Superior temporal gyrus (tissue), 1 donor: Measurements from ENCODE around the gene NHERF1.

Source experiments
- DNase-seq: peaks from one replicate; pipeline ENCODE4 v3.0.0-alpha.2; 2016; ENCODE audit errors: extremely low spot score

NHERF1 gene

DNA sequence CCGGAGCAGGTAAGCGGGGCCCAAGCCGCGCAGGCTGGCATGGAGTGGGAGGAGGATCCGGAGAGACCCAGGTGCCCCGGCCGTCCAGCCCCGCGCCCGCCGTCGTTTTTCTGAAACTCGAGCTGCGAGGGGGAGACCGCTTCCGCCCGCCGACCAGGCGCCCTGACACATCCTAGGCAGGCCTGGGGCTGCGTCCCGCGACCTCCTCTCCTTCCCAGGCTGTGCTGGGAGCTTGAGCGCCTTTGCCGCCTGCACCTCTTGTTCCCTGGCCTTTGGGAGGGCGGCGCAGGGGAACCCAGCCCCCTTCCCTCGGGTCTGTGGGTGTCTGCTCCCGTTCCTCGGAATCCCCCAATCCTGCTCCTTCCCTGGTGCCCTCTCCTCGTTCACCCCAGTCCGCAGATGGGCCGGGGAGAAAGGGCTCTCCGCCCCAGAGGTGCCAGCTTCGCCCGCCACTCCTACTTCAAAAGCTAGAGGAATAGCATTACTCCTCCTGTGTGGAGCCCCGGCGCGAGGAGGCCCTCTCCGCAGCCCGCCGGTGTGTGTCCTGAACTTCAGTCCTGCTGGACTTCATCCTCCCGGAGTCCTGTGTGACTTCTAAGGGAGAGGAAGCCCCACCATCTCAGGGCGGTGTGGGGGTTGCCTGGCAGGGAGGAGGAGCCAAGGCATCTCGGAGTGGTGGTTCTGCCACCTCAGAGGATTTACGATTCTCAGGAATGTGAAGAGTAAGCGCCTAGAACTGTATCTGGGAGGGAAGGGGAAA, 1.0 kb downstream of the NHERF1 start:
- DNase-seq, result no peak

DNA sequence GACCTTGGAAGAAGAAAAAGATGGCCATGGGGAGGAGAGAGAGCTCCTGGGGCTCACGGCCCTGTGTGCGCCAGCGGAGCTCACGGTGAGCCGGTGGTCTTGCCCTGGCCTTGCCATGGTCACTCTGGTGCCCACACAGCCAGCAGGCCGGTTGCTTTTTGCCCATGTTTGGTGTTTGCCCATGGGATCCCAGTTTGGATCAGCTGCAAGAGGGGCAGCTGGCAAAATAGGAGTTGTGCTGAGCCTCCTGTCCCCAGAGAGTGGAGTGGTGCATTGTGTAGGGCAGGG, 1.6 kb downstream of the NHERF1 start:
- DNase-seq, result no peak

DNA sequence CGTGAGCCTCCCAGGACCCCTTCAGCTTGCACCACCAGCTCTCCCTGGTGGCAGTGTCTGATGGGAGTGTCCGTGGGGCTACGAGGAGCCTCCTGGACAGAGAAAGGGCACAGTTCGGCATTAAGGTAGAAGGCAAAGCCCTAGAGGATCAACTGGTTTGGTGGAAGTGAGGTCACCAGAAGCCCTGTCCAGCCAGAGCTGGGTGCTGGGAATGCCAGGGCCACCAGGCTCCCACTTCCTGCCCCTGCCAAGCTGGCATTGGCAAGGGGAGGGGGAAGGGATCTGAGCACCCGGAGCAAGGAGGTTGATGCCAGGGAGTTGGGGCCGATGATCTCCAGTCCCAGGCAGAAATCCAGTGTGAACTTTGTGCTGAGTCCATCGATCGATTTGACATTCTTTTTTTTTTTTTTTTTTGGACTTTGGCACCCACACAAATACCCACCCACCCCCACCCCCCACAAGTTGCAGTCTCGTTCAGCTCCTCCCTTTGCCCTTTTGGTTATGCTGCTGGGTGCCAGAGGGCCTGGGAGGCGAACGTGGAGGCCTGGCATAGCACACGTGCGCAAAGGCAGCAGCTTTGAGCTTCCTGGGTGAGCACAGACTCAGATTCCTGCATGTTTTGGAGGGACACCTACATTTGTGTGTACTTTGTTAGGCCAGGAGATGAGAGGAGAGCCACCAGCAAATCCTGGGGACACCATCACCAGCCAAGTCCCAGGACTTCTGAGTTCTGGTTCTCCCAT, 2.1 kb downstream of the NHERF1 start:
- DNase-seq, result peak; percentile 41

DNA sequence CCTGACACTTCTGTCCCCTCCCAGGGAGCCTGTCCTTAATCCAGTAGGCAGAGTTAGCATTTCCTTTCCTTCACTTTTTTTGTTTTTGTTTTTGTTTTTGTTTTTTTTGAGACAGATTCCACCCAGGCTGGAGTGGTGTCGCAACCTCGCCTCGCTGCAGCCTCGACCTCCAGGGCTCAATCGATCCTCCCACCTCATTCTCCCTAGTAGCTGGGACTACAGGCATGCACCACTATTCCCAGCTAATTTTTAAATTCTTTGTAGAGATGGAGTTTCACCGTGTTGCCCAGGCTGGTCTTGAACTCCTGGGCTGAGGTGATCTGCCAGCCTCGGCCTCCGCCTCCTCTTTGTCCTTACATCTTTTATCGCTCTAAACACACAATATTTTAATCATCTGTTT, 4.0 kb downstream of the NHERF1 start:
- DNase-seq, result no peak

DNA sequence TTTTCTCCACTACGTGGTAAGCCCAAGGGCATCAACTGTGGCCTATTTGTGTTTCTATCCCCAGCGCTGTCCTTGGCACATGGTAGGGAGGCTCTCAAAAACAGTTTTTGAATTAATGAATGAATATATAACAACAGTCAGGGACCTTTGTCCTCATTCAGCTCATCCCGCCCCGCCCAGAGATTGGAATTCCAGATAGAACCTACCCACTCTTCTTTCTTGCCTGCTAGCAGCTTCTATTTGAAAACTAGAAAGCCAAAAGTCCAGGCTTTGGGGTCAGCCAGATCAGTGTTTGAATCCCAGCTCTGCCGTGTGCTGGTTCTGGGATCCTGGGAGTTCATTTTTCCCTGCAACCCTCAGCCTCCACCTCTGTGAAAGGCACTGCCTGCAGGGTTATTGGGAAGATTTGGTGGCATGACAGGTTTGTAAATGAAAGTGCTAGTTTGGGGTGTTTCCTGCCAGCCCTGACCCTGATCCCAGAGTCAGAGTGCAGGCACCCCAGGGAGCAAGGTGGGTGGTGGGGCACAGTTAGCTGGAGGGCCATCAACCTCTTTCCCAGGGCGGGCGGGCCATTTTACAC, 4.5 kb downstream of the NHERF1 start:
- no peak for DNase-seq

DNA sequence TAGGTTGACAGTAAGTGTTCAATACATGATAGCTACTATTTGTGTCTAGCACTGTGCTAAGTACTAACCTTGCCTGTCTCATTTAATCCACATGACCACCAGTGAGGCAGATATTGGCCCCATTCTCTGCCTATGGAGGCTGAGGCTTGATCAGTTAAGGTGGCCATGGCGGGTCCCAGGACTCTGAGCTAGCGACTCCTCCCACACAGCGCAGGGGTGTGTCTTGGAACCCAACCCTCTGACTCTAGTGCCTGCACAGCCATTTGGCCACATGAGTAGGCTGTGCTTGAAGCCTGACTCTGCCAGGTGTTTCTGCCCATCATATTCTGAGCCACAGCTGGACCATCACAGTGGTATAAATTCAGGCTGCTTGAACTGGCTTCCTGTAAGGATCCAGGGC, 6.4 kb downstream of the NHERF1 start:
- no peak for DNase-seq

DNA sequence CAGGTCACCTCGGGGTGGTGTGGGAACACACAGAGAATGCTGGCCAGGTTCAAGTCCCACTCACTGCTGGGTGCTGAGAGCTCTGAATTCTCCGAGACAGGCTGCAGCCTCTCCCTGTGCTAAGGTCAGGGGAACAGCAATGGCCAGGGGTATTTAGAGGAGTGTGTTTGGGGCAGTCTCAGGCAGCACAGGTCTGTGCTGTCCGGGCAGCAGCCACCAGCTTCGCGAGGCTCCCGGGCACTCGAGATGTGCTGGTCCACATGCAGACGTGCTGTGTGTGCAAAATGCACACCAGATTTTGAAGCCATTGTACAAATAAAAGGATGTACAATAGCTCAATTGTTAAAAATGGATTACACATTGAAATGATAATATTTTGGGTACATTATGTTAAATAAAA, 7.1 kb downstream of the NHERF1 start:
- no peak for DNase-seq

DNA sequence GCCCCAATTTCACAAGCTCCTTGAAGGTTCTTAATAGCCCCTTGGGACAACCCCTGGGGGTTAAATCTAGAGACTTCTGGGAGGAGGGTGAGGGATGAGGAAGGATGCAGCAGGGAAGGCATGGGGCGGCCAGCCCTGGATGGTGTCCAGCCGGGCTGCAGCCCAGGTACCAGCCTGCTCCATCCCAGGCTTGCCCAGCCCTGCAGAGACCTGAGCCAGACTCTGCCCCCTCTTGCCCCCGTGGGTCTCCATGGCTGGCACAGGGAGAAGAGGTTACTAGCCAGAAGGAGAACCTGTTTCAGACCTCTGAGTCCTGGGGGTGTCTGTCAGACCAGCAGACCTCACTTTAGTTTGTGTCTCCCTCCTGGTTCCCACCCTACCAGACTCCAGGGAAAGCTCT, 8.5 kb downstream of the NHERF1 start:
- no peak for DNase-seq

DNA sequence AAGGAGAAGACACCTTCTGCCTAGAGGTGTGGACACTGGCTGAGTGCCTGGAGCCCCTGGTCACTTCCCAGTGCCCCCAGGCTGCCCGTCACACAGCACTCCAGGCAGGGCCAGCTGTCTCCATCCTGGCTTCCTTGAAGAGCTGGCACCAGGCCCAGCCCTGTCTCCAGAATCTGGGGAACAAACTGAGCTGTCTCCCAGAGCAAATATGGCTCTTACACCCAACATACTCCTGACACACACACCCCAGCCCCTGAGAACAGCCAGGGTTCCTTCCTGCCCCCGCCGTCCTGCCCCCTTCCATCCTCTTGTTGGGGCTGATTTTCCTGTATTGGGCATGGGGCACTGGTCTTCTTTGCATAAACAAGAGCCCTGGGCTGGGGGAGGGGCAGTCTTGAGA, 9.1 kb downstream of the NHERF1 start:
- DNase-seq, result no peak

DNA sequence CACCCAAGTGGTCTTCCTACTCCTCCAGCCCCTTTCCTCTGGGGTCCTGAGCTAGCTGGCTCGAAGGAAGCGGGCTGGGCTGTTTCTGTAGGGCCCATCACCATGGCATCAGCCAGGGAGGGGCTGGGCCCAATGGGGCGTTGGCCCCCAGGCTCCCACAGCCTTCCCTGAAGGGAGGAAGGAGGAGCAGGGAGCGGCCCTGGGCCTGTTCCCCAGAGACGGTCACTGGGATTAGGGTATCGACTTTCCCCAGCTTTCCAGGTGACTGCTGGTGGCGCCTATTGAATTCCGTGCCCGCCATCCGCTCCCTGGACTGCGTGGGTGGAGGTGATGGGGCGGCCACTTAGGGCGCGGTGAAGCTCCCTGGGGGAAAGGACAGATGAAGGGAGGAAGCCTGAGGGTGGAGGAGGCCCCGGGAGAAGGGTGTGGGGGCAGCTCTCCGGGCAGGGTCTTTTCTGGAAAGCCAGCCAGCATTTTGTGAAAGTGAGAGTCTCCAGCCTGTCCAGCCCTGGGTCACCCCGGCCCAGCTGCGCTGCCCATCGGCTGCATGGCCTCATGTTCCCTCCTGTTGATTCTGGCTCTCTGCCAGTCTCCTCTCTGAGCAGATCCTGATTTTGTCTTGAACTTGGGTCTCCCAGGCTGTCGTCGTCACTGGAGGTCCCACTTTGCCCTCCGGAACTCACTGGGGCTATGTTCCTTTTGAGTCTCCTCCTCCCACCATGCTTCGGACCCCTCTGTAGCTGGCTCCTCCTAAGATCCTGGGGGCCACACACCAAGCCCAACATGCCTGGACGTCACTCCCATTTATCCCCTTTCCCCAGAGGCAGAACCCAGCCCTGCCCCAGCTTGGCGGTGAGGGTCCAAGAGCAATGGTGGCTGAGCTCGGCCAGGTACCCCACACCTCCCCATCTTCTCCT, 9.8 kb downstream of the NHERF1 start:
- DNase-seq, result no peak

DNA sequence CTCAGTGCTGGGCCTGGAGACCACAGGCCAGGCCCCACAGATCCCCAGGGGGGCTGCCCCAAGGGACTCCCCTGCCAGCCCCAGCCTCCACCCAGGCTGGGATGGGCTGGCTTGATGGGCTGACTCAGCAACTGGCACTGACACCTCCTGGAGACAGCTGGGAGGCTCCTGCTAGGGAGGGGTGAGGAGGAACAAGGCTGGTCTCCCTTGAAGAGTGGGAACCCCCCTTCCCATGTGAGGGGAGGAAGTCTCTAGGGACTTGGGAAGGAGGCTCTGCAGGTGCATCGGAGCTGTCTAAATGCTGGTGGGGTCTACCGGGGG, 10.4 kb downstream of the NHERF1 start:
- no peak for DNase-seq

DNA sequence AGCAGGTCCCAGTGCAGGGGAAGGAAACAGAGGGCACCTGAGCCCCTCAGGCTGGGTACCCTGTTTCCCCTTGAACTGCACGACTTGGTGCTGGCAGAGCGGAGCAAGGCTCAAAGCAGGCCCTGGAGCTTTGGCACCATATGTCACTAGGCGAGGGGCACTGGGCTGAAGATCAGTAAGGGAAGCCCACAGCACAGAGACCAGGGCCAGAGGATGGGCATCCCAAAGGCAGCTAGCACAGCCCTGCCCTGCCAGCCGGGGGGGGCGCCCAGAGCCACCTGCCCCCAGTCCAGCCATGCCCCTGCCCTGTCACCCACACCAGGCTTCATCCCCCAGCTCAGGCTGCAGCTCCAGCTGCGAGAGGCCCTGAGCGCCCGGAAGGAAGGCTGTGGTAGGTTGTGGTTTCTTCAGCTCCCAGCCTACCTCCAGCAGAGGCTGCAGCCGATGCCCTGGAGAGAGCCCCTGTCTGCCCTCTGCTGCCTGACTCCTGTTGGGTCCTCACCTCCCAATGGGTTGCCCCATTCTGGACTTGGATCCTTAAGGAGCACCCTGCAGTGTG, 10.9 kb downstream of the NHERF1 start:
- no peak for DNase-seq

DNA sequence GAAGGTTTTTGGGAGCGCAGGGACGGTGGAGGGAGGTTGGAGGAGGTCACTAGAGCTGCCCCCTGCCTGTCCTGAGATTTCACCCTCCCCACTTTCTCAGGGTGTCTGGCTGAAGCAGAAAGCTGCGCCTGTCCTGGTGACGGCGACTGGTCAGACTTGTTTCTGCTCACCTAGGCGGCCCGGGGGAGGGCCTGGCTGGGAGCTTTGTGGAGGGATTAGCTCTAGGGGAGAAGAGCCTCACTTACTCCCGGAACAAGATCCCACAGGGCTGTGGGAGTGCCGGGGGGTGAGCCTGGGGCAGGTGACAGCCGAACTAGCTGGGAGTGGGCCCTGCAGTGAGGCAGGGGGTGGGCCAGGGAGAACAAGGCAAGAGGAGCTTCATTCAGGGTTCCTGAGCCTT, 11.5 kb downstream of the NHERF1 start:
- no peak for DNase-seq

DNA sequence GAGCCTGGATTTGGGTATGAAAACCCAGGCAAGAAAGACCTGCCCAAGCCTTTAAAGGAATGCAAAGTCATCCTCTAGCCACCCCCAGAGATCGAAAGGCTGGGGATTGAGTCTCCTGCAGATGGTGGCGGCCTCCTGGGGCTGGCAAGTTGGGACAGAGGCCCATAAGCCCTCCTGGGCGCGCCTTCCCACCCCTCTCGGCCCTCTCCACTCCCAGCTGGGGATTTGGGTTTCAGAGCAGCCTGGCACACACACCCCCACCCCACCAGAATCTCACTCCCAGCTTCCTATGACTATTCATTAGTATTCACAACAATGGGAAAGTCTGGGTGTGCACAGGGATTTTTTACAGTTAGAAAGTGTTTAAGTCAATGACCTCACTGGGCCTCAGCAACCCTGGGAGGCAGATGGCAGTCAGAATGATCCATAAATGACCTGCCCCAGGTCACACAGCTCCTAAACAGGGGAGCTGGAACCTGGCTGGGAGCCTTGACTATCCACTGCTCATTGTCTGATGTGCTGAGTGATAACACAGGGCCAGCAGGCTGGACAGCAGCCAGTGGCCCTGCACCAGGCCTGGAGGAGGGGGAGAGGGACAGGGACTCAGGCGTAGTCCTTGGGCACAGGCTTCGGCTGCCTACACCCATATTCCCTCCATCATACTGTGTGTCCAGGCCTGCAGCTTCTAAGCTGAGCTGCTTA, 12.1 kb downstream of the NHERF1 start:
- DNase-seq, result peak; percentile 74

DNA sequence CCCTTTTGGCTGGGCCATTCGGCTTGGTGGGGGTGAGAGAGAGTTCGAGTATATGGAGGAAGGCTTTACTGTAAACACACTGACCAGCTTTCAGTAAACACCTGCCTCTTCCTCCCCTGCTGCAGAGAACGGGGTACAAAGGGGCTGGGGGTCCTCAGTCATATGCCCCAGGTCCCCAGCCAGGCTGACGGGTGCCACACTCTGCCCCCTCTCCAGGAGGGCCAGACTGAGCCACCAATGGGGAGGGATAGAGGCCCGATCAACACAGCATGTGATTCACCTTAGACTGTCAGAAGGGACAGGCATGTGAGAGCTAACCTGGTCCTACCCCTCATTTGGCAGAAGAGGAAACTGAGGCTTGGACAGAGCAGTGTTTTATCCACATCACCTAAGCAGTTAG, 13.0 kb downstream of the NHERF1 start:
- no peak for DNase-seq

DNA sequence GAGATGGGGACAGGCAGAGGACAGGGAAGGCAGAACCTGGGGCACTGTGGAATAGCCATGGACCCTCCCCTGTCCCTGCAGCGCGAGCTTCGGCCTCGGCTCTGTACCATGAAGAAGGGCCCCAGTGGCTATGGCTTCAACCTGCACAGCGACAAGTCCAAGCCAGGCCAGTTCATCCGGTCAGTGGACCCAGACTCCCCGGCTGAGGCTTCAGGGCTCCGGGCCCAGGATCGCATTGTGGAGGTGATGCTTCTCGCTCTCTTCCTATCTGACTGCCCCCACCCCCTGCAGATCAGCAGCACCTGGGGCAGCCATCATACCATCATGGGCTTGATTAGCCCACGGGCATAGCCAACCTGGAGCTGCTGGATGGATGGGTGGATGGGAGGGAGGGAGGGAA, 13.5 kb downstream of the NHERF1 start:
- no peak for DNase-seq

DNA sequence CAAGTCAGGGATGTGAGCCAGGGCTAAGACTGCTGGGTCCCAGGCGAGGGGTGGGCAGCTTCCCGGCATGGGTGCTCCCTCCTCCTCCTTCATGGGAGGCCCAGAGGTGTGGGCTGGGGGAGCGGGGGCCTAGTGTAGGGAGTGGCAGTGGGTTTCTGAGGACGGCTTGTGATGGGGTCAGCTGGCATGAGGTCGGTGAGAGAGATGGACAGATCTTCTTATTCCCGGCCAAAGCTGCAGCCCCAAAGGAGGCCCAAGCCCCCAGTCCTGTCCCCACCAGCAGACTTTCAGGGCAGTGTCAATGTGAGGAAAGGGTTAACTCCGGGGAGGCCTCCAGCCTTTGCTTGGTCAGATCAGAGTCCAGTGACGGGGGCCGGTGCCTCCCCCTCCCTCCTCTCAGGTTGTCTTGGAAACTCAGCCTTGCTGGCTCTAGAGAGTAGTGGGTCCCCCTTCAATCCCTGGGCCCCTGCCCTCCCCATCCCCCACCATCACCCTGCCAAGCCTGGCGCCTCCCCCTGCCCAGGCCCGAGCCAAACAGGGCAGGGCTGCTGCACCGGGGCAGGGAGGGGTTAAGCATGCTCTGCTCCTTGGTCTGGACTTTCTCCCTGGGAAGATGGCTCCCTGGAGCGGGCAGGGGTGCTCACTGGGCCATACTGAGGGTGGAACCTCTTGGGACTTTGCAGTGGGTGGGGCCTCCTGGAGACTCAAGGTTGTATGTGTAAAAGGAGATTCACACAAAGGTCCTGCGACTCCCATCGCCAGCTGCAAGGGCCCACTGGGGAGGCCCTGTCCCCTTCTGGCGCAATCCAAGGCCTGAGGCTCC, 15.3 kb downstream of the NHERF1 start:
- no peak for DNase-seq

DNA sequence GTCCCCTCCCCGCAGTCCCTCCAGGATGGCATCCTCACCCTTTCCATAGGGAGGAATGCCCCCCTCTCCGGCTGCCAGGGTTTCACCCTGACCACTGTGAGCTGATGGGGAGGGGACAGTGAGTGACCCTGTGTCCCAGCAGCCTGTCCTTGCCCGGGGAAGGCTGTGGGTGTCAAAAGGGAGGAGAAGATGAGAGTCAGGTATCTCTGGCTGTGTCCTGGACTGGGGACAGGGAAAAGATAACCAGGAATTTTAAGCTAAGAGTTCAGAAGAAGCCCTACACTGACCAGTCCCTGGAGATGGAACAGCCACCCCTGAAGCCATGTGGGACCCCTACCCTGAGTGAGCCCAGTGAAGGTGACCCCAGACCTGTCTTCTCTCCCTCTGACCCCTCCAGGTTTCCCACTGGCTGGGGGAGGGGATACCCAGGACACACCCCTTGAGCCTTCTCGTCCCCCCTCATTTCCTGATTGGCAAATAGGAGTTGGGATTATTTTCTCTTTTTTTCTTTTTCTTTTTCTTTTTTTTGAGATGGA, 16.4 kb downstream of the NHERF1 start:
- no peak for DNase-seq

DNA sequence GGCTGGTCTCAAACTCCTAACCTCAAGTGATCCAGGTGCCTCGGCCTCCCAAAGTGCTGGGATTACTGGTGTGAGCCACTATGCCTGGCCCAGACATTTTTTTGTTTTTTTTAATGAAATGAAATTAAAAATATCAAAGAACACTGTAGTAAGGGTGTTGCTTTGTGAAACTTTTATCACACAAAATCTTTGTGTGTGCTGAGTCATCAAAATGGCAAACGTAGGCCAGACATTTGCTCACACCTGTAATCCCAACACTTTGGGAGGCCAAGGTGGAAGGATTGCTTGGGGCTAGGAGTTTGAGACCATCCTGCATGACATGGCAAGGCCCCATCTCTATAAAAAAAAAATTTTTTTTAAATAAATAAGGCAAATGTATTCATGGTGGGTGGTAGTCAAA, 18.0 kb downstream of the NHERF1 start:
- no peak for DNase-seq

DNA sequence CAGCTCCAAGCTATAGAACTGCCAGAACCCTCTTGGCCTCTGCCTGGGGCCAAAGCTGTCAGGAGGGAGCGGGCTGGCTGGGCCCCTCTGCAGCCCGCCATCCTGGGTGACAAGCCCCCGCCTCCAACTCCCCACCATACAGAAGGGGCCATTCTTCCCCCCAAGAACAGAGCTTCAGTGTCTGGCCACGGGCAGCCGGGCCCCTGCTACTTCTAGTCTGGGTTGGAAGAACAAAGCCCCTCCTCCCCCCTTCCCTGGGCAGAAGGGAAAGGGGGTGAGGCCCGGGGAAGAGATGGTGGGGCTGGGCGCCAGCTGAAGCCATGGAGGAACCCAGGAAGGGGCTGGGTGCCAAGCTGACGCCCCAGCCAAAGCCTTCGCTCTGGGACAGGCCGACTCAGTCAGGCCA, 18.7 kb downstream of the NHERF1 start:
- peak; percentile 90 for DNase-seq
